ENCODE measurements around the gene RANBP3.

DNA sequence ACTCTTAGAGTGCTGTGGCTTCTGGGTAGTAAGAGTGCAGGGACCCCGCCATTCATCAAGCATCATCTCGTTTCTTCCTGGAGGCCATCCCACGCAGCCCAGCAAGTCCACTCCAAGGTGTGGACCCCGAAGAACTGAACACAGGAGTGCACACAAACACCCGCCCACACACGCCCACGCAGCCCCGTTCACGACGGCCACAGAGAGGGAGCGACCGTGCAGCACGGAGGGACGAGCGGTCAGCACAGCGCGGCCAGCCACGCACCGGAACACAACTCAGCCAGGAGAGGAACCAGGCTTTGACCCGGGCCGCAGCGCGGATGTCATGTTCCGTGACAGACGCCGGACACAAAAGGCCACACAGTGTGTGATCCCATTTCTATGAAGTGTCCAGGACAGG is 18.2 kb upstream of the RANBP3 start:
- no peak for TF ChIP-seq ZNF670 (tag by site-specific recombination; IDR thresholded peaks at IDR 0.05; ENCODE audit: low read depth)
- TF ChIP-seq SP2 (tag by site-specific recombination; IDR thresholded peaks at IDR 0.05): no peak
- no peak for TF ChIP-seq ZXDB (tag by site-specific recombination; IDR thresholded peaks at IDR 0.05)
- TF ChIP-seq TSHZ1 (tag by site-specific recombination; IDR thresholded peaks at IDR 0.05; ENCODE audit: borderline replicate concordance): no peak
- TF ChIP-seq, protein P1, sequence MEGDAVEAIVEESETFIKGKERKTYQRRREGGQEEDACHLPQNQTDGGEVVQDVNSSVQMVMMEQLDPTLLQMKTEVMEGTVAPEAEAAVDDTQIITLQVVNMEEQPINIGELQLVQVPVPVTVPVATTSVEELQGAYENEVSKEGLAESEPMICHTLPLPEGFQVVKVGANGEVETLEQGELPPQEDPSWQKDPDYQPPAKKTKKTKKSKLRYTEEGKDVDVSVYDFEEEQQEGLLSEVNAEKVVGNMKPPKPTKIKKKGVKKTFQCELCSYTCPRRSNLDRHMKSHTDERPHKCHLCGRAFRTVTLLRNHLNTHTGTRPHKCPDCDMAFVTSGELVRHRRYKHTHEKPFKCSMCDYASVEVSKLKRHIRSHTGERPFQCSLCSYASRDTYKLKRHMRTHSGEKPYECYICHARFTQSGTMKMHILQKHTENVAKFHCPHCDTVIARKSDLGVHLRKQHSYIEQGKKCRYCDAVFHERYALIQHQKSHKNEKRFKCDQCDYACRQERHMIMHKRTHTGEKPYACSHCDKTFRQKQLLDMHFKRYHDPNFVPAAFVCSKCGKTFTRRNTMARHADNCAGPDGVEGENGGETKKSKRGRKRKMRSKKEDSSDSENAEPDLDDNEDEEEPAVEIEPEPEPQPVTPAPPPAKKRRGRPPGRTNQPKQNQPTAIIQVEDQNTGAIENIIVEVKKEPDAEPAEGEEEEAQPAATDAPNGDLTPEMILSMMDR (tag by site-specific recombination; IDR thresholded peaks at IDR 0.05): no peak
